ENCODE data around the gene KRTAP2-4.
"Not testable (repeated sequence)": the region's sequence is repeated elsewhere in the genome, so short reads cannot be mapped to it uniquely, and the experiment has no call there.

KRTAP2-4 gene

GRCh38 chr17:41040783-41041571, 24.7 kb downstream of the KRTAP2-4 start, which contains the start of gene KRTAP1-1:
Gene KRTAP1-1 (minus strand): TSS chr17:41041450. CDS start chr17:41041397, 53 bp downstream.
- not testable (repeated sequence) for H2AK5ac ChIP-seq (ENCODE audit: low read length); H3K23ac ChIP-seq (ENCODE audit: low read length); H2BK120ac ChIP-seq (ENCODE audit: low read depth, low read length); H3K4me1 ChIP-seq (ENCODE audit: control insufficient read depth, low read depth, low read length); H3K56ac ChIP-seq (ENCODE audit: low read length); H3K4me3 ChIP-seq (ENCODE audit: low read length); H4K5ac ChIP-seq (ENCODE audit: low read length); DNase-seq; H3K9ac ChIP-seq (ENCODE audit: low read length); H3K4ac ChIP-seq (ENCODE audit: low read depth, low read length); H2BK5ac ChIP-seq (ENCODE audit: low read length); H3K27me3 ChIP-seq (ENCODE audit: insufficient read depth, low read length, poor library complexity); H2BK15ac ChIP-seq (replicated peaks; ENCODE audit: low read depth); H4K8ac ChIP-seq (ENCODE audit: low read depth, low read length); H3K79me1 ChIP-seq (ENCODE audit: low read length); H3K27ac ChIP-seq (ENCODE audit: low read depth, low read length); H3K4me2 ChIP-seq (ENCODE audit: low read length); H3K18ac ChIP-seq (ENCODE audit: low read length); H3K79me2 ChIP-seq (ENCODE audit: control insufficient read depth, insufficient read depth, low read length); H3K36me3 ChIP-seq (ENCODE audit: control insufficient read depth, insufficient read depth, low read length)
- no CpG with 5 or more reads among the region's 14 CpGs for WGBS (ENCODE audit: extremely low coverage, insufficient coverage, low lambda C conversion rate)

GRCh38 chr17:41037853-41038350, 27.8 kb downstream of the KRTAP2-4 start:
- Histone ChIP-seq H4K5ac (ENCODE audit: low read length) (no peak overlapping the region), H2BK5ac (ENCODE audit: low read length) (no peak overlapping the region), H3K79me1 (ENCODE audit: low read length) (no peaks in the 10 kb centered on the region), H3K36me3 (ENCODE audit: control insufficient read depth, insufficient read depth, low read length) (no peaks in the 10 kb centered on the region), H3K27ac (ENCODE audit: low read depth, low read length) (no peak overlapping the region), H3K18ac (ENCODE audit: low read length) (no peak overlapping the region), H3K9ac (ENCODE audit: low read length) (no peak overlapping the region), H3K4me1 (ENCODE audit: control insufficient read depth, low read depth, low read length) (no peaks in the 10 kb centered on the region), H3K27me3 (ENCODE audit: insufficient read depth, low read length, poor library complexity) (no peaks in the 10 kb centered on the region), H2BK15ac (replicated peaks; ENCODE audit: low read depth) (no peak overlapping the region), H3K56ac (ENCODE audit: low read length) (no peak overlapping the region), H3K23ac (ENCODE audit: low read length) (no peak overlapping the region), H4K8ac (ENCODE audit: low read depth, low read length) (no peak overlapping the region), H3K4ac (ENCODE audit: low read depth, low read length) (no peak overlapping the region), H2AK5ac (ENCODE audit: low read length) (no peak overlapping the region), H3K79me2 (ENCODE audit: control insufficient read depth, insufficient read depth, low read length) (no peaks in the 10 kb centered on the region), H3K4me3 (ENCODE audit: low read length) (no peak overlapping the region), H2BK120ac (ENCODE audit: low read depth, low read length) (no peak overlapping the region), H3K4me2 (ENCODE audit: low read length) (no peak overlapping the region)
- WGBS (ENCODE audit: extremely low coverage, insufficient coverage, low lambda C conversion rate): no CpG with 5 or more reads among the region's 2 CpGs
- DNase-seq: no peak

GRCh38 chr17:41034346-41034935, 31.2 kb downstream of the KRTAP2-4 start, which contains the start of gene KRTAP1-3:
Gene KRTAP1-3 (minus strand): TSS chr17:41034874. CDS start chr17:41034821, 53 bp downstream.
- H2AK5ac ChIP-seq (ENCODE audit: low read length); H3K56ac ChIP-seq (ENCODE audit: low read length); H3K4me1 ChIP-seq (ENCODE audit: control insufficient read depth, low read depth, low read length); H2BK120ac ChIP-seq (ENCODE audit: low read depth, low read length); H3K4ac ChIP-seq (ENCODE audit: low read depth, low read length); H3K9ac ChIP-seq (ENCODE audit: low read length); H3K18ac ChIP-seq (ENCODE audit: low read length); H2BK5ac ChIP-seq (ENCODE audit: low read length); H3K23ac ChIP-seq (ENCODE audit: low read length); H3K79me1 ChIP-seq (ENCODE audit: low read length); H2BK15ac ChIP-seq (replicated peaks; ENCODE audit: low read depth); H4K8ac ChIP-seq (ENCODE audit: low read depth, low read length); H3K4me3 ChIP-seq (ENCODE audit: low read length); DNase-seq; H3K79me2 ChIP-seq (ENCODE audit: control insufficient read depth, insufficient read depth, low read length); H3K36me3 ChIP-seq (ENCODE audit: control insufficient read depth, insufficient read depth, low read length); H4K5ac ChIP-seq (ENCODE audit: low read length); H3K27me3 ChIP-seq (ENCODE audit: insufficient read depth, low read length, poor library complexity); H3K27ac ChIP-seq (ENCODE audit: low read depth, low read length); H3K4me2 ChIP-seq (ENCODE audit: low read length): not testable (repeated sequence)
- WGBS (ENCODE audit: extremely low coverage, insufficient coverage, low lambda C conversion rate): no CpG with 5 or more reads among the region's 10 CpGs

- Histone ChIP-seq H2AK5ac (ENCODE audit: low read length) (no peak within 1 kb of the TSS), H3K36me3 (ENCODE audit: control insufficient read depth, insufficient read depth, low read length) (no peaks in the 10 kb centered on the region), H4K5ac (ENCODE audit: low read length) (no peak within 1 kb of the TSS), H2BK120ac (ENCODE audit: low read depth, low read length) (no peak within 1 kb of the TSS), H3K4me2 (ENCODE audit: low read length) (no peak within 1 kb of the TSS), H2BK5ac (ENCODE audit: low read length) (no peak within 1 kb of the TSS), H3K18ac (ENCODE audit: low read length) (no peak within 1 kb of the TSS), H3K27ac (ENCODE audit: low read depth, low read length) (no peak within 1 kb of the TSS), H3K23ac (ENCODE audit: low read length) (no peak within 1 kb of the TSS), H3K4ac (ENCODE audit: low read depth, low read length) (no peak within 1 kb of the TSS), H4K8ac (ENCODE audit: low read depth, low read length) (no peak within 1 kb of the TSS), H3K4me3 (ENCODE audit: low read length) (no peak within 1 kb of the TSS), H3K4me1 (ENCODE audit: control insufficient read depth, low read depth, low read length) (no peaks in the 10 kb centered on the region), H3K27me3 (ENCODE audit: insufficient read depth, low read length, poor library complexity) (no peaks in the 10 kb centered on the region), H3K79me2 (ENCODE audit: control insufficient read depth, insufficient read depth, low read length) (no peaks in the 10 kb centered on the region), H3K79me1 (ENCODE audit: low read length) (no peaks in the 10 kb centered on the region), H3K56ac (ENCODE audit: low read length) (no peak within 1 kb of the TSS), H2BK15ac (replicated peaks; ENCODE audit: low read depth) (no peak within 1 kb of the TSS), H3K9ac (ENCODE audit: low read length) (no peak within 1 kb of the TSS)
- no peak for DNase-seq
- WGBS (ENCODE audit: extremely low coverage, insufficient coverage, low lambda C conversion rate): no CpG with 5 or more reads among the region's 12 CpGs
Observed at GRCh38 chr17:41029633-41030245, 35.9 kb downstream of the KRTAP2-4 start, which contains the start of gene KRTAP1-4. Gene KRTAP1-4 (minus strand): TSS chr17:41030195. CDS start chr17:41030078, 117 bp downstream.

GRCh38 chr17:41026715-41027471, 38.8 kb downstream of the KRTAP2-4 start, which contains the start of gene KRTAP1-5:
Gene KRTAP1-5 (minus strand): TSS chr17:41027208. CDS start chr17:41027155, 53 bp downstream.
- WGBS (ENCODE audit: extremely low coverage, insufficient coverage, low lambda C conversion rate): no CpG with 5 or more reads among the region's 9 CpGs
- H2AK5ac ChIP-seq (ENCODE audit: low read length): no peak within 1 kb of the TSS

More at GRCh38 chr17:41026715-41027471, 38.8 kb downstream of the KRTAP2-4 start, which contains the start of gene KRTAP1-5:
- no peaks in the 10 kb centered on the region for H3K27me3 ChIP-seq (ENCODE audit: insufficient read depth, low read length, poor library complexity)
- H3K79me2 ChIP-seq (ENCODE audit: control insufficient read depth, insufficient read depth, low read length): no peaks in the 10 kb centered on the region
- no peak within 1 kb of the TSS for H2BK5ac ChIP-seq (ENCODE audit: low read length)
- no peak within 1 kb of the TSS for H3K56ac ChIP-seq (ENCODE audit: low read length)
- H3K18ac ChIP-seq (ENCODE audit: low read length): no peak within 1 kb of the TSS
- DNase-seq: no peak
- no peak within 1 kb of the TSS for H3K4ac ChIP-seq (ENCODE audit: low read depth, low read length)
- H3K9ac ChIP-seq (ENCODE audit: low read length): no peak within 1 kb of the TSS
- H3K4me2 ChIP-seq (ENCODE audit: low read length): no peak within 1 kb of the TSS
- H4K5ac ChIP-seq (ENCODE audit: low read length): no peak within 1 kb of the TSS
- H4K8ac ChIP-seq (ENCODE audit: low read depth, low read length): no peak within 1 kb of the TSS
- no peak within 1 kb of the TSS for H2BK120ac ChIP-seq (ENCODE audit: low read depth, low read length)
- no peak within 1 kb of the TSS for H2BK15ac ChIP-seq (replicated peaks; ENCODE audit: low read depth)
- no peak within 1 kb of the TSS for H3K27ac ChIP-seq (ENCODE audit: low read depth, low read length)
- H3K4me1 ChIP-seq (ENCODE audit: control insufficient read depth, low read depth, low read length): no peaks in the 10 kb centered on the region
- H3K4me3 ChIP-seq (ENCODE audit: low read length): no peak within 1 kb of the TSS
- no peaks in the 10 kb centered on the region for H3K36me3 ChIP-seq (ENCODE audit: control insufficient read depth, insufficient read depth, low read length)
- no peak within 1 kb of the TSS for H3K23ac ChIP-seq (ENCODE audit: low read length)
- no peaks in the 10 kb centered on the region for H3K79me1 ChIP-seq (ENCODE audit: low read length)

Measured in mesendoderm (in vitro differentiated cells).